Fibroblast of lung (primary cell): ENCODE measurements around the gene WAC.

Source experiments
- EZH2 ChIP-seq: IDR thresholded peaks from 2 replicates; pipeline ENCODE4 v1.5.1; 2012; ENCODE audit warnings: low read length, control low read depth, mild to moderate bottlenecking; ENCODE audit errors: missing control alignments
- TF ChIP-seq, protein P1 (sequence below), 2 donors: IDR thresholded peaks in 1 of 2; conservative IDR thresholded peaks in 1 of 2; 1 replicate in 1 of 2; 2 replicates in 1 of 2; pipeline ENCODE4 v1.5.1; 2011 to 2012; ENCODE audit warnings: low read length in 2 of 2, control low read depth in 1 of 2, inconsistent platforms in 1 of 2, low read depth in 1 of 2, mild to moderate bottlenecking in 1 of 2

DNA sequence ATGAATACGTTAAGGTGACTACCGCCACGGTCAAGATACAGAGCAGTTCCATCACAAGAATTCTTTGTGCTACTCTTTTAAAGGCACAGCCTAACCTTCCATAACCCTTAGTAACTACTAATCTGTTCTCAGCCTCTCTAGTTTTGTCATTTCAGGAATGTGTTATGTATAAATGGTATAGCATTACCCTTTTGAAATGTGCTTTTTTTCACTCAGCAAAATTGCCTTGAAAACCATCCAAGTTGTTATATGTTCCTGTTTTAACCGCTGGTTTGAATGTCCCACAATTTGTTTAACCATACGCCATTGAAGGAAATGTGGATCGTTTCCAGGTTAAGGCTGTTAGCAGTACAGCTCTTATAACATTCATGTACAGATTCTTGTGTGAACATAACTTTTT lies 32.0 kb downstream of the WAC start:
- no peak for TF ChIP-seq EZH2
- TF ChIP-seq, protein P1, sequence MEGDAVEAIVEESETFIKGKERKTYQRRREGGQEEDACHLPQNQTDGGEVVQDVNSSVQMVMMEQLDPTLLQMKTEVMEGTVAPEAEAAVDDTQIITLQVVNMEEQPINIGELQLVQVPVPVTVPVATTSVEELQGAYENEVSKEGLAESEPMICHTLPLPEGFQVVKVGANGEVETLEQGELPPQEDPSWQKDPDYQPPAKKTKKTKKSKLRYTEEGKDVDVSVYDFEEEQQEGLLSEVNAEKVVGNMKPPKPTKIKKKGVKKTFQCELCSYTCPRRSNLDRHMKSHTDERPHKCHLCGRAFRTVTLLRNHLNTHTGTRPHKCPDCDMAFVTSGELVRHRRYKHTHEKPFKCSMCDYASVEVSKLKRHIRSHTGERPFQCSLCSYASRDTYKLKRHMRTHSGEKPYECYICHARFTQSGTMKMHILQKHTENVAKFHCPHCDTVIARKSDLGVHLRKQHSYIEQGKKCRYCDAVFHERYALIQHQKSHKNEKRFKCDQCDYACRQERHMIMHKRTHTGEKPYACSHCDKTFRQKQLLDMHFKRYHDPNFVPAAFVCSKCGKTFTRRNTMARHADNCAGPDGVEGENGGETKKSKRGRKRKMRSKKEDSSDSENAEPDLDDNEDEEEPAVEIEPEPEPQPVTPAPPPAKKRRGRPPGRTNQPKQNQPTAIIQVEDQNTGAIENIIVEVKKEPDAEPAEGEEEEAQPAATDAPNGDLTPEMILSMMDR (conservative IDR thresholded peaks at IDR 0.05 in 1 of 2, IDR thresholded peaks at IDR 0.05 in 1 of 2; ENCODE audit: low read depth in 1 of 2, low read length in 2 of 2), result no peak
